GM18909 (cell line): Measurements from ENCODE around the gene VDR.

Experiments
- ATAC-seq: cut with Tn5 transposase; IDR thresholded peaks from one replicate; pipeline ENCODE4 v1.9.1; 2021; ENCODE audit warnings: mild to moderate bottlenecking; ENCODE audit not compliant: unreplicated experiment, poor library complexity

The VDR gene

GRCh38 chr12:47876440-47876960 lies 28.3 kb downstream of the VDR start:
- ATAC-seq = no peak

GRCh38 chr12:47875746-47876439 lies 28.9 kb downstream of the VDR start:
- ATAC-seq = no peak

- no peak for ATAC-seq
Observed at GRCh38 chr12:47874316-47874715, 30.5 kb downstream of the VDR start.

GRCh38 chr12:47870175-47870781 lies 34.5 kb downstream of the VDR start:
- ATAC-seq = peak; percentile 48

GRCh38 chr12:47868552-47869031 lies 36.2 kb downstream of the VDR start:
- ATAC-seq = peak; percentile 61

GRCh38 chr12:47868041-47868440 lies 36.8 kb downstream of the VDR start:
- peak; percentile 7 for ATAC-seq

GRCh38 chr12:47867495-47867941 lies 37.3 kb downstream of the VDR start:
- ATAC-seq = no peak

- ATAC-seq = no peak
Observed at GRCh38 chr12:47864646-47865235, 40.1 kb downstream of the VDR start.

GRCh38 chr12:47863985-47864384 lies 40.8 kb downstream of the VDR start:
- no peak for ATAC-seq

GRCh38 chr12:47863467-47863866 lies 41.3 kb downstream of the VDR start:
- no peak for ATAC-seq

GRCh38 chr12:47862881-47863280 lies 41.9 kb downstream of the VDR start:
- no peak for ATAC-seq

GRCh38 chr12:47862167-47862750 lies 42.5 kb downstream of the VDR start:
- no peak for ATAC-seq

- no peak for ATAC-seq
Observed at GRCh38 chr12:47860873-47861272, 43.9 kb downstream of the VDR start.

- no peak for ATAC-seq
Observed at GRCh38 chr12:47860279-47860841, 44.4 kb downstream of the VDR start.

GRCh38 chr12:47858511-47859266 lies 46.1 kb downstream of the VDR start:
- ATAC-seq = no peak

GRCh38 chr12:47856721-47857575 lies 47.8 kb downstream of the VDR start:
- no peak for ATAC-seq

GRCh38 chr12:47856094-47856493 lies 48.7 kb downstream of the VDR start:
- ATAC-seq = no peak

- ATAC-seq = no peak
Observed at GRCh38 chr12:47855502-47855901, 49.3 kb downstream of the VDR start.

- ATAC-seq = no peak
Observed at GRCh38 chr12:47854531-47854930, 50.3 kb downstream of the VDR start.
